Natural killer cell treated with Interleukin-12 subunit alpha and Interleukin-12 subunit beta and Interleukin-15 and Interleukin-18, amount 100 ng/mL, for 72 hours (primary cell): Measurements from ENCODE around the gene ISCA2. TPM values are rescaled to one million over a fixed set of nuclear protein-coding genes. Genes with fewer than 3 reads are reported as not detected.

ENCODE experiments used
- ATAC-seq, 2 donors: fragments of 150-1000 bp; cut with Tn5 transposase in 1 of 2; sonication (Bioruptor Pico), chemical (Tn5 transposase) in 1 of 2; 2 replicates each; pipeline ENCODE4 v1.10.0; 2021
- DNase-seq: peaks from one replicate; pipeline ENCODE4 v3.0.0; 2022; ENCODE audit warnings: low spot score
- H3K27ac Mint-ChIP-seq, 2 donors: 1 replicate in 1 of 2; 2 replicates in 1 of 2; pipeline ENCODE4 v1.8.0; 2022; ENCODE audit warnings: mixed read lengths in 2 of 2, mild to moderate bottlenecking in 1 of 2, moderate library complexity in 1 of 2
- H3K27me3 Mint-ChIP-seq, 2 donors: 1 replicate in 1 of 2; 2 replicates in 1 of 2; pipeline ENCODE4 v1.8.0; 2022; ENCODE audit warnings: mixed read lengths in 2 of 2
- H3K36me3 Mint-ChIP-seq: one replicate; pipeline ENCODE4 v1.8.0; 2022; ENCODE audit warnings: mixed read lengths
- H3K4me1 Mint-ChIP-seq, 2 donors: 1 replicate in 1 of 2; 2 replicates in 1 of 2; pipeline ENCODE4 v1.8.0; 2022; ENCODE audit warnings: low read depth in 2 of 2, mixed read lengths in 2 of 2, mild to moderate bottlenecking in 1 of 2
- H3K4me3 Mint-ChIP-seq: one replicate; pipeline ENCODE4 v1.8.0; 2022; ENCODE audit warnings: mixed read lengths
- H3K9me3 Mint-ChIP-seq: 2 replicates; pipeline ENCODE4 v1.8.0; 2022; ENCODE audit warnings: mixed read lengths
- total RNA-seq, 2 donors: library from RNA; stranded (reverse); gene quantifications; one replicate each; pipeline ENCODE4 v1.2.3, GENCODE V29; 2022

Gene ISCA2
- total RNA-seq, 2 donors from 2014 or later: 20.6 to 22.8 TPM

DNA sequence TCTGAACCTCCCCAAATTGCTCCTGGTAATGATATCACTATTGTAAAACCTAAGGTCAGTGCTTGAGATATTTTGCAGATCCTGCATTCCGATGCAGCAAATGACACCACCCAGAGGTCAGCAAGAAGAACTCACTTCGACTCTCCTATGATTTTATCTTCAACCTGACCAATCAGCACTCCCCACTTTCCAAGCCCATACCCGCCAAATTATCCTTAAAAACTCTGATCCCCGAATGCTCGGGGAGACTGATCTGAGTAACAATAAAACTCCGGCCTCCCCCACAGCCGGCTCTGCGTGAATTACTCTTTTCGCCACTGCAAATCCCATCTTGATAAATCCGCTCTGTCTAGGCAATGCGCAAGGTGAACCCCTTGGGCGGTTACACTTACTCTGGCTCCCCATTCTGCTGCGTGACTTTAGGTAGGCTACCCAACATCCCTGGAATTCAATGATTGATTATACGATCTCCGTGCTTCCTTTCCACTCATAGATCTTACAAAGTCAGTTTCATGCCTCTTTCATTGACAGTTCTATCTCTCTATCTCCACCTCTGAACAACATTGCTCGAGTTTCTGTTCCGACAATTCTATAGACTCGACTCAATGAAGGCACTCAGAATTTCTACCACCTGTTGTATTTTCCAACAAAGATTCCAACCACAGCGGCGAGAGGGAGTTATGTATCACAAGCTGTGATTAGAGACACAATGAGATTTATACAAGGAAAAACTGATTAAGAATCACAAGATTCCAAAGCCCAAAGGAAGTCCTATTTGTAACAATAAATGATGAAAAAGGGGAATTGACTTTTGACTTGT is 1.4 kb upstream of the ISCA2 start:
- H3K27ac Mint-ChIP-seq: no peak overlapping the region
- H3K4me3 Mint-ChIP-seq: no peak overlapping the region
- no peak for DNase-seq

DNA sequence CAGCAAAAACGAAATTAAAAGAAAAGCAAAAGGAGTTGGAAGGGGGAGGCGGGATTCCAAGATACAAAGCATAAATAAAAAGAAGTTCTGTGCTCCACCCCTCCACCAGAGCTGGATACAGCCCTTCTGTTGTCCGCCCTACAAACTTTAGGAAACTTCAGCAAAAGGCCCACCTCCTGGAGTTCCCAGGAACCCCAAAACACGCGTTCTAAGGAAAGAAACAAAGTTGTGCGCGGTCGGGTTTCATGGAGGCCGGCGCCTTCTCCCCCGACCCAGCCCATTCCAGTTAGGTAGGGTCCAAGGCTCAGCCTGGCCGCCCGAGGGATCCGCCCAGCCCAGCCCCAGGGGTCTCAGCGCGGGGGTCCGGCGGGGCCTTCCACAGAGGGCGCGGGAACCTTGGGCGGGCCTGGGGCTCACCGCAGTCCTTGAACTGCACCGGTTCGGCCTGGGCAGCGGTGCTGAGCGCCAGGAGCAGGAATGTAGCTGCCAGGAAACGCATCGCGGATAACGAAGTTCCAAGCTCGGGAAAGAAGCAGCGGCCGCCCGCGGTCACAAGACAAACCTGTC is 706 bp upstream of the ISCA2 start, which contains the start of gene NPC2:
NPC2 (minus strand) TSS at position 530 of the 567 bp plus-strand sequence; CDS start at position 499, 31 bp downstream.
- H3K36me3 Mint-ChIP-seq: no peaks in the 10 kb centered on the region
- H3K4me1 Mint-ChIP-seq: peaks cover 8 to 16% of the 10 kb centered on the region in 2 donors
- DNase-seq (no peak), ATAC-seq (peak in 1 of 2 donors; percentile 0)
- H3K27ac Mint-ChIP-seq: peak within 1 kb of the TSS in 1 of 2 donors; percentile 84
- H3K27me3 Mint-ChIP-seq: no peaks in the 10 kb centered on the region
- H3K9me3 Mint-ChIP-seq: no peaks in the 10 kb centered on the region
- H3K4me3 Mint-ChIP-seq: no peak within 1 kb of the TSS

More for the DNA sequence above, 1.4 kb upstream of the ISCA2 start:
- Mint-ChIP-seq H3K4me1 (peaks cover 8 to 16% of the 10 kb centered on the region in 2 donors), H3K9me3 (no peaks in the 10 kb centered on the region), H3K36me3 (no peaks in the 10 kb centered on the region), H3K27me3 (no peaks in the 10 kb centered on the region)
- no peak for ATAC-seq

DNA sequence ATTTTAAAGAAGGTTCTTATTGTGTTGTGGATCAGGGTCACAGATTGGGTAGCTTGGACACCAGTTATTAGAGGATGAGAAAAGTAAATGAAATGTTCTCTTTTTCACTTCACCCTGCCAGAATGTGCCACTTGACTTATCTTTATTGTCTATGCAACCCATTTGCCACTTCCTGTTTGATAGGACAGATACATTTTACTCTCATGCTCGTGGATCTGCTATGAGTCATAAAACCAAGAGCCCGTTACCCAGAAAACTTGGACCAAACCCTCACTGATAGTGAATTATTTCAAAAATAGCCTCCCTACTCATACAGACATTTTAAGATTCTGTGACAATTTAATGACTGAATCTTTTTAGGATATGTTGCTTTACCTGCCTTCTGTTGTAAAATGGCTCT is 1.8 kb downstream of the ISCA2 start:
- Mint-ChIP-seq H3K4me1 (peaks cover 8 to 16% of the 10 kb centered on the region in 2 donors), H3K4me3 (no peak overlapping the region), H3K27ac (peak overlapping the region in 1 of 2 donors; percentile 84), H3K27me3 (no peaks in the 10 kb centered on the region), H3K36me3 (no peaks in the 10 kb centered on the region), H3K9me3 (no peaks in the 10 kb centered on the region)
- DNase-seq (no peak), ATAC-seq (no peak)

DNA sequence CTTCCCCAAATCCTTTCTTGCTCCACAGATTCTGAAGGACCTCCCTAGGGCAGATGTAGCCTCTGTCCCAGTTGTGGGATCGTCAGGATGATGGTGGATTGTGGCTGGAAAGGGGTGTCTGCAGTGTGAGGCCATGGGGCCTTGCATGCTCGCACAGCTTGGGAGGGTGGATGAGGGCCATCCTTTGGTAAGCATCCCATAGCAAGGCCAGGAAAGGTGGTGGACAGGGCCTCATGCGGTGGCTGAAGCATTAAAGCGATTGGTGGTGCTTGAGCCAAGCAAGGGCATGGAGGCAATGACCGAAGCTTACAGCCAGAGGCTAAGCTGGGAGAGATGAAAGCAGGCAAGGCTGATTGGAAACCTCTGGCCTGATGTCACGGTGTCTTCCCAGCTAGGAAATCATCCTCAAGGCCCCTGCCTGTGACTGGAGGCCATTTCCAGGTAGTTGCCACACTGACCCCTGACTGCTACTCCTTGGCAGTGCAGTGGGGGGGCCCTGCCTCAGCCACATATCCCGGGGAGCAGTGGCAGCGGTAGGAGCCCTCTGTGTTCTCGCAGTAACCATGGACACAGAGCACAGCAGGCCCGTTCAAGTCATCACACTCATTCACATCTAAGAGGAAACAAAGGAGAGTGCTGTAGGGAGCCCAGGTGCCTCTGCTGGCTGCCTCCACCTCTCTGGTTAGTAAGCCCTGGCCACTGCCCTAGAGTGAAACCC is 7.0 kb downstream of the ISCA2 start:
- H3K27me3 Mint-ChIP-seq: no peaks in the 10 kb centered on the region
- ATAC-seq (no peak), DNase-seq (no peak)
- H3K36me3 Mint-ChIP-seq: no peaks in the 10 kb centered on the region
- no peak overlapping the region for H3K27ac Mint-ChIP-seq
- H3K4me1 Mint-ChIP-seq: peaks cover 0 to under 1% of the 10 kb centered on the region in 2 donors
- H3K9me3 Mint-ChIP-seq: no peaks in the 10 kb centered on the region
- H3K4me3 Mint-ChIP-seq: no peak overlapping the region

DNA sequence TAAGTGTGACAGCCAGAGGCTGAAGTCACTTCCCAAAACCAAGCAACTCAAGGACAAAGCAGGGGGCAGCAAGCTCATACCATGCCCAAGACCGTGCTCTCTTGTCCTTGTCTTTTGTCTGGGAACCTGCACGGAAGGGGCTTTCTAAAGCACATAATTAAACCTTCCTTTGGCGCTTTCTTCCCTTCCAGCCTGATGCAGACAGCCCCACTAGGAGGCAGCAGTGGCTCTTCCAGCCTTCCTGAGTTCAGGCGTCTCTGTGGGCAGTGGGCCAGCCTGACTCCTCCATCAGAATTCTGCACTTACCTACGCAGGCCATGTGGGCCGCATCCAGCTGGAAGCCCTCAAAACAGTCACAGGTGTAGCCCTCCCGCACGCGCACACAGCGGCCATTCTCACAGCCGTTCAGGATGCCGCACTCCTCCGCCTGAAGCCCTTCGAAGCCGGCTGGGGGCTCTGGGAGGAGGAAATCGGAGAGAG is 7.6 kb downstream of the ISCA2 start:
- DNase-seq (no peak), ATAC-seq (no peak)
- no peaks in the 10 kb centered on the region for H3K27me3 Mint-ChIP-seq
- H3K9me3 Mint-ChIP-seq: no peaks in the 10 kb centered on the region
- no peak overlapping the region for H3K4me3 Mint-ChIP-seq
- H3K4me1 Mint-ChIP-seq: no peaks in the 10 kb centered on the region
- H3K36me3 Mint-ChIP-seq: no peaks in the 10 kb centered on the region
- H3K27ac Mint-ChIP-seq: no peak overlapping the region

DNA sequence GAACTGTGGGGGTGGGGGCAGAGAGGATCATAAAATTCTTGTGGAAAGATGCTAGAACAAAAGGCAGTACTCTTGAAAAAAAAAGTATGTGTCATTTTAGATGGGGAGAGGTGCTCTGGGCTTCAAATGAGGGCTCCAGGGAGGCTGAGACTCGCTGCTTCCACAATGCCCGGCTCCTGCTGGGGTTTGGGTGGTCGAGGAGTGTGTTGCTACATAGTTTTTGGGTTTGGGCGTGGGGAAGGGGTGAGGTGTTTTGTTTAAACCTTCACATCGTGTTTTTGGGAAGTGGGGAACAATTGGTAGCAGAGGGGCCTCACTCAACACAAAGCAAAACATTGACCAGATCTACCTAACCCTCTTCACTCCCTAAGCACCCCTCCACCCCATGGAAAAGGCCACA is 8.1 kb downstream of the ISCA2 start:
- no peak overlapping the region for H3K4me3 Mint-ChIP-seq
- no peak overlapping the region for H3K27ac Mint-ChIP-seq
- DNase-seq: no peak
- no peaks in the 10 kb centered on the region for H3K9me3 Mint-ChIP-seq
- no peaks in the 10 kb centered on the region for H3K4me1 Mint-ChIP-seq
- ATAC-seq: no peak
- no peaks in the 10 kb centered on the region for H3K27me3 Mint-ChIP-seq
- no peaks in the 10 kb centered on the region for H3K36me3 Mint-ChIP-seq

DNA sequence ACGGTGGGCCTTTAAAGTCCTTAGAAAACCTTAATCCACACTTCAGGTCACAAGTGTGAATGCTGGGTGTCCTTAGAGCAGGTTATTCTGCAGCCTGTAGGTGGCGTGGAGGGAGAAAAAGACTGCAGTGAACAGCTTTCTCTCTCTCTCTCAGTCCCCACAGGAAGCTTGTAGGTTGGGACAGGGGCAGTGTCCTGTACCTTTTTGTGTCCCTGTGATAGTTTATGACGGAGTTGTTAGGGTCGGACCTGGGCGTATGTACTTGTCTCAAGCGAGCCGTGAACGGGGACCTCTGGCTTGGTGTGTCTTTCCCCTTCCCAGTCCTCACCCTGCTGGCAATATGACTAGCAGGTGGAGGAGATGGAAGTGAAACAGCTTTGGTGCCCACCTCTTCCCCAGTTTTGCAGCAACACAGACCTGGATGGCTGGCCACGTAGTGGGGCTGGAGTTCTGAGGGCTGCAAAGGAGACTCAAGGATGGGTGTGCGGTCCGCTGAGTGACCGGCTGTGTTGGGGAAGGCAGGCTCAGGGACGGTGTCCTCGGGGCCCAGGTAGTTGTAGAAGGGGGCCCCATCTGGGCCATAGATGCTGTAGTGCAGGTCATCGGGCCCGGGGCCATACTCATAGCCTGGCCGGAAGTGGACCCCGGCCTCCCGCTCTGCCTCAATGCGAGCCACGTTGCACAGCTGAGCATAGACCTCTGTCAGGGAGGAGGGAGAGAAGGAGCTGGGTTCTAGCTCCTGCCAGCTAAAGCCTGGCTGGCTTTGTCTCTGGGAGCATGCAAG is 8.9 kb downstream of the ISCA2 start:
- ATAC-seq (no peak), DNase-seq (no peak)
- Mint-ChIP-seq H3K36me3 (no peaks in the 10 kb centered on the region), H3K9me3 (no peaks in the 10 kb centered on the region), H3K4me1 (no peaks in the 10 kb centered on the region), H3K27me3 (no peaks in the 10 kb centered on the region), H3K27ac (no peak overlapping the region), H3K4me3 (no peak overlapping the region)

DNA sequence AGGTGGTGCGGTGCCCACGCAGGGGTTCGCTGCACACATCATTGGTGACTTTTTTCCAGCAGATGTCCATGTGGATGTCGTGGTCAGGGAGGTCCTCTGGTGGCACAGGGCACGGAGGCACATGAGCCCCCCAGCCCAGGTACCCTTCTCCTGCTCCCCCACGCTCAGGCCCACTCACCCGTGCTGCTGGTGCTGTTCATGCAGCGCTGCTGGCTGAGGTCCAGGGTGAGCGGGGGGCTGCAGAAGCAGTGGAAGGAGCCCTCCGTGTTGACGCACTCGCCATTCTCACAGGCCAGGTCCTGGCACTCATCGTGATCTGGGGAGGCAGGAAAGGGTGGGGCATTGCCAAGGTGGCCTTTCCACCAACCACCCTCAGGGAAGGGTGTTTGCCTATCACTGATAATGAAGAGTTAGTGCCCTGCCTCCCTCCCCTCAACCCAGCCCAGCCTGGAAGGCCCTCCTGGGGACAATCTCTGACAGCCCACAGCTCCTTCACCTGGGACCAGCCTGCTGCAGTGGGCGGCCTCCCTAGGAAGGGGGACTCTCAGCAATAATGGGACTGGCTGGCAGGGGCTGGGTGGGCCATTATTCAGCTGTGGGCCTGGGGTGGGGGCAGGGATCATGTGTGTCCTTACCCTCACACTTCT is 9.8 kb downstream of the ISCA2 start:
- H3K27ac Mint-ChIP-seq: no peak overlapping the region
- H3K4me1 Mint-ChIP-seq: no peaks in the 10 kb centered on the region
- H3K36me3 Mint-ChIP-seq: no peaks in the 10 kb centered on the region

DNA sequence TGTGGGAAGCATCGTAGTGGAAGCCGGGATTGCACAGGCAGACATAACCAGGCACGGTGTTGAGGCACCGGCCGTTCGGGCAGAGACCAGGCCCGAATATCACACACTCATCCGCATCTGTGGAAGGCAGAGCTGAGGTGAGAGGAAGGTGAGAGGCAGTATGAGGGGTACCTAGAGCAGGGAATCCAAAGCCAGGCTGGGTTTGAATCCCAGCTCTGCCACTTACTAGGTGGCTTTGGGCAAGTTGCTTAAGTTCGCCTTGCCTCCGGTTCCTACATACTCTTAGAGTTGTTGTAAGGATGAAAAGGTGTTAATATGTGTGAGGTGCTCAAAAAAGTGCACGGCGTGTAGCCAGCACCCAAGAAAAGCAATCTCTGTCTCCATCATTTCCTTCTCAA is 10.4 kb downstream of the ISCA2 start:
- H3K27me3 Mint-ChIP-seq: no peaks in the 10 kb centered on the region
- no peak overlapping the region for H3K4me3 Mint-ChIP-seq
- DNase-seq (no peak), ATAC-seq (no peak)
- H3K27ac Mint-ChIP-seq: no peak overlapping the region
- no peaks in the 10 kb centered on the region for H3K9me3 Mint-ChIP-seq
- H3K36me3 Mint-ChIP-seq: no peaks in the 10 kb centered on the region
- no peaks in the 10 kb centered on the region for H3K4me1 Mint-ChIP-seq

More for the DNA sequence above, 9.8 kb downstream of the ISCA2 start:
- H3K4me3 Mint-ChIP-seq: no peak overlapping the region
- no peak for DNase-seq
- ATAC-seq: no peak
- no peaks in the 10 kb centered on the region for H3K27me3 Mint-ChIP-seq
- no peaks in the 10 kb centered on the region for H3K9me3 Mint-ChIP-seq

DNA sequence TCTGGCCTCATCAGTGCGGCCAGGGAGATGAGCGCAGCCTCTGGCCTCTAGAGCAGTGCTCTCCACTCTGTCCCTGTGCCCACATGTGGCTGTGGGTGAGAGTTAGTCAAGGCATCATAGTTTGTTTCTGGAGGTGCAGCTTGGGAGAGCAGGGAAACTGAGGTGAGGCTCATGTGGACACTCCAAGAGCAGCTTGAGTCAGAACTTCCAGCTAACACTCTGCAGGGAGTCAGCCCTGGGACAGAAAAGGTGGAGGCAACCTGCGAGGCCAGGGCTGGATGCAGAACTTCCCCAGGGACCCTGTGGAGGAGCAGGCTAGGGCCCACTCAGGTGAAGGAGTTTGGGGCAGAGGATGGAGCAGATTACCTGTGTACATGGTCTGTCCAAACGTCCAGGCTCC is 10.8 kb downstream of the ISCA2 start:
- Mint-ChIP-seq H3K4me3 (no peak overlapping the region), H3K27me3 (no peaks in the 10 kb centered on the region), H3K27ac (no peak overlapping the region), H3K36me3 (no peaks in the 10 kb centered on the region), H3K4me1 (no peaks in the 10 kb centered on the region), H3K9me3 (no peaks in the 10 kb centered on the region)
- ATAC-seq (no peak), DNase-seq (no peak)

DNA sequence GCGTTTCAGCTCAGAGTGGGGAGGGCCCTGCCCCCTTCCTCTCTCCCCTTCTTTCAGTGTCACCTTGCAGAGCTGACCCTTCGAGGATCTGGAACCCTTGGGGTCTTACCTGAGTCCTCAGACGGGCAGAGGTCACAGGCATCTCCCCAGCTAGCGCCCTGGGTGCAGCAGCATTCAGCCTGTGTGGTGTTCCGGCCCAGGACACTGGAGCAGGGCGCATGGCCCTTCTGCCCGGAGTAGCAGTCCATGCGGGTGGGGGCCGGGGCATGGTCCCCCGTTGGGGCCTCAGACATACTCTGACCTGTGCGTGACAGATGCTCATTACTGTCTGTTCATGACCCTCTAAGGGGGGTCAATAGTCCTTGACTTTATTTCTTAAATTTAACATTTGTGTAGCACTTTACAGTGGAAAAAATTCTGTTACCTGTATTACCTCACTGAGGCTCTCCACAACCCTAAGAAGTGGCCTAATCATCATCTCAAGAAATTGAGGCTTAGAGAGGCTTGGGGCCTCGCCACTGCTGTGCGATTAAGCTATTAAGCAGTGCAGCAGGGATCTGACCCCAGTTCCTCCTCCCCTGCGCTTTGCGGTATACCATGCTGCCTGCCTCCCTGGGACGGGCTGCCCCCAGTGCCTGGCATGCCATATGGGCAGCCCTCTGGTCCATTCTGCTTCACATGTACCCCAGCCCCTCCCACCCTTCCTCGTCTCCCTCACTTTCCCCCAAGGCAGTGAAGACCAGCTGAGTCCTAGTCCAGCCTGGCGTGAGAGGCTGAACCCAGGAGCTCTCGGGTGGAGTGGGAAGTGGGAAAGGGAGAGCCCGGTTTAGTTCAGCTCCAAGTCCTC is 11.5 kb downstream of the ISCA2 start:
- H3K27me3 Mint-ChIP-seq: no peaks in the 10 kb centered on the region
- ATAC-seq: no peak
- no peak for DNase-seq

DNA sequence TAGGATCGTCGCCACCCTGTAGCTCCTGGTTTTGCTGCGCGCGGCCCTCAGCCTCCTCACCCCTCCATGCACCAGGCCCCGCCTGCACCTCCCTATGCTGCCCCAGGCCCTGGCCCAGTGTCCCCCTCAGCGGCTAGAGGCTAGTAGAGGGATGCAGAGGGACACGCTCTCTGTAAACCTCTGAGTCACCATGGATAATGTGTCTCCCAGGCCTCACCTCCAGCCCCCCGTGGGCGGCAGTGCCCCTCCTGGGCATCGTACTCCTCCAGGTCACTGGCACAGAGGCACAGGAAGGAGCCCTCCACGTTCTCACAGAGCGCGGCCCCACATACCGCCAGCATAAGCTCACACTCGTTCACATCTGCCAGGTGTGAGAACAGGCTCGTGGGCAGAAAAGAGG is 12.3 kb downstream of the ISCA2 start:
- Mint-ChIP-seq H3K27ac (no peak overlapping the region), H3K4me3 (no peak overlapping the region), H3K4me1 (no peaks in the 10 kb centered on the region), H3K27me3 (no peaks in the 10 kb centered on the region), H3K36me3 (no peaks in the 10 kb centered on the region), H3K9me3 (no peaks in the 10 kb centered on the region)
- no peak for DNase-seq
- ATAC-seq: no peak

More for the DNA sequence above, 11.5 kb downstream of the ISCA2 start:
- H3K36me3 Mint-ChIP-seq: no peaks in the 10 kb centered on the region
- H3K9me3 Mint-ChIP-seq: no peaks in the 10 kb centered on the region
- no peak overlapping the region for H3K4me3 Mint-ChIP-seq
- H3K4me1 Mint-ChIP-seq: no peaks in the 10 kb centered on the region
- no peak overlapping the region for H3K27ac Mint-ChIP-seq
